ENCODE results near the gene BCL7B. TPM values are rescaled to one million over a fixed set of nuclear protein-coding genes. Genes with fewer than 3 reads are reported as not detected.
"Not testable (repeated sequence)": the region's sequence is repeated elsewhere in the genome, so short reads cannot be mapped to it uniquely, and the experiment has no call there.

Gene BCL7B
- total RNA-seq (2014; rRNA removed; shearing (Covaris generic)): 50.5 and 65.2 TPM in 2 replicates

- DNase-seq (ENCODE audit: low spot score): peak; percentile 48
Measured at GRCh38 chr7:73557397-73558257, at the start of gene BCL7B. BCL7B (minus strand) TSS chr7:73557690; CDS start chr7:73557578, 112 bp downstream.

GRCh38 chr7:73605601-73606220 lies 48.2 kb upstream of the BCL7B start:
- DNase-seq (ENCODE audit: low spot score): no peak

GRCh38 chr7:73602721-73603651 lies 45.5 kb upstream of the BCL7B start:
- DNase-seq (ENCODE audit: low spot score): peak; percentile 58

GRCh38 chr7:73599916-73600315 lies 42.4 kb upstream of the BCL7B start:
- DNase-seq (ENCODE audit: low spot score): no peak

- DNase-seq (ENCODE audit: low spot score): no peak
Measured at GRCh38 chr7:73599151-73599882, 41.8 kb upstream of the BCL7B start.

- no peak for DNase-seq (ENCODE audit: low spot score)
Measured at GRCh38 chr7:73597978-73598782, 40.7 kb upstream of the BCL7B start.

GRCh38 chr7:73596191-73597065 lies 38.9 kb upstream of the BCL7B start:
- DNase-seq (ENCODE audit: low spot score): no peak

- no peak for DNase-seq (ENCODE audit: low spot score)
Measured at GRCh38 chr7:73595358-73595757, 37.9 kb upstream of the BCL7B start.

GRCh38 chr7:73593207-73594045 lies 35.9 kb upstream of the BCL7B start:
- DNase-seq (ENCODE audit: low spot score): no peak

GRCh38 chr7:73586911-73587310 lies 29.4 kb upstream of the BCL7B start:
- no peak for DNase-seq (ENCODE audit: low spot score)

- no peak for DNase-seq (ENCODE audit: low spot score)
Measured at GRCh38 chr7:73585196-73585595, 27.7 kb upstream of the BCL7B start.

GRCh38 chr7:73582664-73583202 lies 25.2 kb upstream of the BCL7B start:
- DNase-seq (ENCODE audit: low spot score): no peak

GRCh38 chr7:73581006-73581405 lies 23.5 kb upstream of the BCL7B start:
- not testable (repeated sequence) for DNase-seq (ENCODE audit: low spot score)

- DNase-seq (ENCODE audit: low spot score): peak; percentile 99
Measured at GRCh38 chr7:73578342-73579128, 21.0 kb upstream of the BCL7B start, which contains the start of gene TBL2. TBL2 (minus strand) TSS chr7:73578579; CDS start chr7:73578549, 30 bp downstream.

GRCh38 chr7:73577627-73578341 lies 20.3 kb upstream of the BCL7B start:
- DNase-seq (ENCODE audit: low spot score): no peak

- no peak for DNase-seq (ENCODE audit: low spot score)
Measured at GRCh38 chr7:73573791-73574190, 16.3 kb upstream of the BCL7B start.

- no peak for DNase-seq (ENCODE audit: low spot score)
Measured at GRCh38 chr7:73573276-73573675, 15.8 kb upstream of the BCL7B start.
